Upper lobe of left lung (tissue), 4 donors: Measurements from ENCODE around the gene TMEM33.

Source experiments
- CTCF ChIP-seq, 6 experiments: fragments of 450-650 bp in 4 of 6; fragments of 200-600 bp in 2 of 6; sonication (generic) in 2 of 6; IDR thresholded peaks; one replicate each; pipeline ENCODE4 v1.5.1; 2016 to 2019; ENCODE audit warnings: antibody characterized with exemption in 6 of 6
- EP300 ChIP-seq, 4 donors: sonication (generic); formaldehyde crosslinking; IDR thresholded peaks; one replicate each; pipeline ENCODE4 v1.5.1; 2017; ENCODE audit warnings: antibody characterized with exemption in 4 of 4, control low read depth in 2 of 4
- POLR2A ChIP-seq, 4 donors: fragments of 450-650 bp; IDR thresholded peaks; one replicate each; pipeline ENCODE4 v1.5.1; 2016 to 2017; ENCODE audit warnings: antibody characterized with exemption in 4 of 4, mild to moderate bottlenecking in 2 of 4

DNA sequence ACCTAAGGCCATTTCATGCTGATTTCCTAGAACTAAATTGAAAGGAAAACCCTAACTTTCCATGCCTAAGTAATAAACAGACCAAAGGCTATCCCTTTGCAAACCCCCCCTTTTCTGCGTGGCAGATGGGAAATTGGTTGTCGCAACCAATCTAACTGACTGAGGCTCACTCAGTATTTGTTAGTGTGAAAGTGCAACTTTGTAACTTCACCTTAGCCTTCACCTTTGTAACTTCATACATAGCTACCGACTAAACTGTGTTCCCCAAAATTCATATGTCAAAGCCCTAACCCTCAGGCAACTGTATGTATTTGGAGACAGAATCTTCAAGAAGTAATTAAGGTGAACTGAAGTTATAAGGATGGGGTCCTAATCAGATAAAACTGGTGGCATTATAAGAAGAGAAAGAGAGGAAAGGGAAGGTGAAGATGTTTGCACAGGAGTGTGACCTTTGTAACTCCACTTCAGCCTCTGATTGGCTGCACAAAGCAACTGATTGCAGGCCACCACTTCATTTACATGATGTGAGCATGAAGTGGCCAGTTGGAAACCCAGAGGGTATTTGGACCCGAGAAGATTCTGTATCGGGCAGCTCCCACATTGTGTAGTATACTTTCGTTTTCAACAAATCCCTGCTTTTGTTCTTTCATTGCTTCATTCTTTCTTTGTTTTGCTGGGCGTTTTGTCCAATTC is 4.9 kb upstream of the TMEM33 start:
- no peak for TF ChIP-seq CTCF (IDR thresholded peaks at IDR 0.05)
- no peak for TF ChIP-seq EP300 (IDR thresholded peaks at IDR 0.05)
- no peak for TF ChIP-seq POLR2A (IDR thresholded peaks at IDR 0.05)
